K562 (cell line): ENCODE measurements around the gene NRXN3. TPM values are rescaled to one million over a fixed set of nuclear protein-coding genes. Genes with fewer than 3 reads are reported as not detected.

Experiments used
- ATAC-seq: fragments of 200-7000 bp; cut with Tn5 transposase; 3 replicates; pipeline ENCODE4 v1.9.1; 2020; ENCODE audit warnings: moderate library complexity
- BruUV-seq: library from RNA; stranded (reverse); fragments of 400-500 nt; replicated peaks from 2 replicates; lab custom pipeline; 2021; lab: Mats Ljungman, UMichigan
- CTCF ChIA-PET: fragments of 300-600 bp; formaldehyde crosslinking; extraction: SDS; loops from one replicate; lab custom pipeline; 2021; ENCODE audit warnings: low intra/inter-chr PET ratio; lab: Yijun Ruan, JAX
- POLR2A ChIA-PET: fragments of 300-600, 350-650 bp; sonication (Branson Sonifier 250); formaldehyde crosslinking; extraction: SDS; loops from one replicate; lab custom pipeline; 2021; ENCODE audit warnings: antibody characterized with exemption, inconsistent platforms; lab: Yijun Ruan, JAX
- DNase-seq, 4 experiments: peaks; one replicate each; pipeline versions ENCODE4 v3.0.0 to v3.0.0-alpha.2; 2011 to 2018; ENCODE audit warnings: low spot score in 3 of 4, mixed read lengths in 3 of 4; ENCODE audit errors: extremely low read depth in 1 of 4
- FAIRE-seq: peaks from 2 replicates; lab custom pipeline; 2011; peaks lifted over from hg19 to GRCh38; lab: Jason Lieb, UNC
- H2AFZ ChIP-seq: 2 replicates; pipeline ENCODE4 v1.6.0; 2011; ENCODE audit warnings: low read depth, low read length, control low read depth, inconsistent platforms
- H3K27ac ChIP-seq: fragments of 200-600 bp; 3 replicates; pipeline ENCODE4 v1.8.0; 2011; ENCODE audit warnings: low read depth, mild to moderate bottlenecking, control low read depth, inconsistent platforms, low read length, moderate library complexity, mixed read lengths; ENCODE audit errors: extremely low read depth
- H3K27me3 ChIP-seq, 2 experiments: fragments of 300-600 bp in 1 of 2; 2 replicates in 1 of 2; 3 replicates in 1 of 2; pipeline versions ENCODE4 v1.6.0 to v1.8.0; 2011; ENCODE audit warnings: inconsistent platforms in 2 of 2, low read length in 2 of 2, mild to moderate bottlenecking in 1 of 2, mixed read lengths in 1 of 2, moderate library complexity in 1 of 2; ENCODE audit not compliant: control insufficient read depth in 2 of 2, insufficient read depth in 2 of 2
- H3K36me3 ChIP-seq: fragments of 300-600 bp; 3 replicates; pipeline ENCODE4 v1.8.0; 2011; ENCODE audit warnings: mild to moderate bottlenecking, low read length, inconsistent platforms; ENCODE audit not compliant: control insufficient read depth, insufficient read depth
- H3K4me1 ChIP-seq, 2 experiments: fragments of 200-600 bp in 1 of 2; replicated peaks in 1 of 2; 2 replicates in 1 of 2; 3 replicates in 1 of 2; pipeline versions ENCODE4 v1.5.1 to v1.8.0; 2011; ENCODE audit warnings: inconsistent platforms in 2 of 2, low read length in 2 of 2, mild to moderate bottlenecking in 1 of 2, mixed read lengths in 1 of 2, moderate library complexity in 1 of 2; ENCODE audit not compliant: control insufficient read depth in 2 of 2, insufficient read depth in 2 of 2
- H3K4me2 ChIP-seq: 2 replicates; pipeline ENCODE4 v1.6.1; 2011; ENCODE audit warnings: low read length, control low read depth, inconsistent platforms, mixed read lengths; ENCODE audit not compliant: insufficient read depth
- H3K4me3 ChIP-seq: fragments of 200-600 bp; sonication (generic), shearing (Covaris generic); 2 replicates; pipeline ENCODE4 v1.5.1; 2016; ENCODE audit warnings: control low read depth, inconsistent platforms
- H3K79me2 ChIP-seq: fragments of 200-600 bp; 3 replicates; pipeline ENCODE4 v1.8.0; 2011; ENCODE audit warnings: low read length, inconsistent platforms; ENCODE audit not compliant: control insufficient read depth, insufficient read depth
- H3K9ac ChIP-seq, 2 experiments: 2 replicates each; pipeline versions ENCODE4 v1.6.0 to v1.6.1; 2011; ENCODE audit warnings: low read depth in 2 of 2, low read length in 2 of 2, control low read depth in 1 of 2, inconsistent platforms in 1 of 2, mild to moderate bottlenecking in 1 of 2, mixed read lengths in 1 of 2; ENCODE audit not compliant: insufficient read depth in 1 of 2
- H3K9me1 ChIP-seq: one replicate; pipeline ENCODE4 v1.6.0; 2011; ENCODE audit warnings: inconsistent platforms, mild to moderate bottlenecking, low read length, moderate library complexity; ENCODE audit not compliant: control insufficient read depth, insufficient read depth
- H3K9me3 ChIP-seq: replicated peaks from 2 replicates; pipeline ENCODE4 v1.5.1; 2011; ENCODE audit warnings: low read depth, low read length, inconsistent platforms; ENCODE audit not compliant: control insufficient read depth, insufficient read depth
- H4K20me1 ChIP-seq: replicated peaks from 2 replicates; pipeline ENCODE4 v1.6.1; 2011; ENCODE audit warnings: low read length, inconsistent platforms, mixed read lengths; ENCODE audit not compliant: control insufficient read depth, insufficient read depth
- BHLHE40 ChIP-seq: IDR thresholded peaks from 2 replicates; pipeline ENCODE4 v1.6.1; 2011; ENCODE audit warnings: low read length, improper control_type of control experiment
- CAMTA2 ChIP-seq: fragments of 250-450 bp; sonication (Bioruptor Pico); conservative IDR thresholded peaks from 2 replicates; pipeline ENCODE4 v1.5.1; 2022
- CEBPG ChIP-seq, 3 experiments: fragments of 200-800 bp in 1 of 3; sonication (Bioruptor generic) in 1 of 3; sonication (generic) in 1 of 3; formaldehyde crosslinking in 1 of 3; IDR thresholded peaks in 2 of 3; conservative IDR thresholded peaks in 1 of 3; 2 replicates each; pipeline versions ENCODE4 v1.6.1 to v1.8.0; 2016 to 2022; ENCODE audit warnings: missing compliant biosample characterization in 2 of 3, missing genetic modification characterization in 2 of 3, mild to moderate bottlenecking in 1 of 3, missing genetic modification reagents in 1 of 3
- CHCHD3 ChIP-seq: fragments of 250-450 bp; sonication (Bioruptor Pico); IDR thresholded peaks from 2 replicates; pipeline ENCODE4 v2.1.2; 2022; ENCODE audit warnings: mild to moderate bottlenecking
- CREM ChIP-seq: IDR thresholded peaks from 2 replicates; pipeline ENCODE4 v1.6.1; 2014; ENCODE audit warnings: antibody characterized with exemption, low read depth
- ETV1 ChIP-seq: fragments of 450-650 bp; conservative IDR thresholded peaks from 2 replicates; pipeline ENCODE4 v1.6.1; 2016; ENCODE audit warnings: missing genetic modification characterization, control low read depth, low read depth, missing compliant biosample characterization
- GTF2F1 ChIP-seq: IDR thresholded peaks from 2 replicates; pipeline ENCODE4 v1.6.1; 2011; ENCODE audit warnings: low read depth, low read length, improper control_type of control experiment
- HMGN3 ChIP-seq: IDR thresholded peaks from 2 replicates; pipeline ENCODE4 v1.6.1; 2011; ENCODE audit warnings: borderline replicate concordance, low read depth, mild to moderate bottlenecking, mixed read lengths, low read length; ENCODE audit not compliant: insufficient read length; ENCODE audit errors: extremely low read depth
- LEF1 ChIP-seq: fragments of 450-650 bp; IDR thresholded peaks from 2 replicates; pipeline ENCODE4 v1.6.1; 2016; ENCODE audit warnings: mild to moderate bottlenecking
- PRMT5 ChIP-seq: sonication (generic); formaldehyde crosslinking; IDR thresholded peaks from 2 replicates; pipeline ENCODE4 v1.5.0; 2020; ENCODE audit warnings: missing genetic modification reagents
- SP1 ChIP-seq: sonication (generic); formaldehyde crosslinking; IDR thresholded peaks from 2 replicates; pipeline ENCODE4 v1.8.1; 2022; ENCODE audit warnings: mild to moderate bottlenecking, missing genetic modification reagents
- TAL1 ChIP-seq: fragments of 450-650 bp; IDR thresholded peaks from 2 replicates; pipeline ENCODE4 v1.6.1; 2016; ENCODE audit warnings: mild to moderate bottlenecking
- TEAD4 ChIP-seq, 2 experiments: sonication (generic) in 1 of 2; formaldehyde crosslinking in 1 of 2; IDR thresholded peaks; 2 replicates each; pipeline versions ENCODE4 v1.6.1 to v1.8.0; 2012 to 2022; ENCODE audit warnings: borderline replicate concordance in 1 of 2, inconsistent platforms in 1 of 2, low read length in 1 of 2, mild to moderate bottlenecking in 1 of 2, missing genetic modification reagents in 1 of 2
- ZC3H11A ChIP-seq: IDR thresholded peaks from 2 replicates; pipeline ENCODE4 v1.6.1; 2012; ENCODE audit warnings: low read depth, low read length, improper control_type of control experiment
- ZKSCAN3 ChIP-seq: fragments of 250-450 bp; sonication (Bioruptor Pico); IDR thresholded peaks from 2 replicates; pipeline ENCODE4 v1.4.0; 2020
- ZNF134 ChIP-seq: fragments of 250-450 bp; sonication (Bioruptor Pico); conservative IDR thresholded peaks from 2 replicates; pipeline ENCODE4 v1.4.0; 2020
- ZNF316 ChIP-seq: fragments of 450-650 bp; IDR thresholded peaks from 2 replicates; pipeline ENCODE4 v1.6.1; 2016
- ZNF696 ChIP-seq: fragments of 250-450 bp; sonication (Bioruptor Pico); conservative IDR thresholded peaks from 2 replicates; pipeline ENCODE4 v1.4.0; 2020; ENCODE audit warnings: mild to moderate bottlenecking, moderate library complexity
- WGBS: fragments of 100-300 bp; shearing (Covaris generic); methylation state at CpG from one replicate; pipeline ENCODE4 v1.1.6; 2016; ENCODE audit warnings: low coverage, mixed read lengths; ENCODE audit not compliant: insufficient coverage; ENCODE audit errors: missing lambda C conversion rate; 5-methylcytosine and 5-hydroxymethylcytosine counted together
- in situ Hi-C: fragments of 300-500 bp; cut with MboI; formaldehyde crosslinking; loops from 4 replicates; pipeline ENCODE4 v1.15.0; 2018; ENCODE audit warnings: inconsistent platforms, mixed read lengths
- intact Hi-C: fragments of 100-400 bp; cut with micrococcal nuclease; formaldehyde crosslinking; loops from 2 replicates; pipeline ENCODE4 v1.14.2; 2022
- polyA plus RNA-seq, 8 experiments: library from polyadenylated mRNA; depleted of rRNA in 4 of 8; stranded (reverse) in 5 of 8; unstranded in 3 of 8; fragments of >200 nt; fragmentation: Nextera tagmentation in 2 of 8; fragmentation: Illumina TruSeq in 1 of 8; extraction: Ambion mirVana in 2 of 8; extraction: Trizol in 1 of 8; gene quantifications; 2 replicates each; pipeline versions ENCODE4 v1.2.1 to v1.2.3, GENCODE V29; 2011 to 2014; ENCODE audit warnings: inconsistent platforms in 1 of 8, missing spikeins in 1 of 8
- total RNA-seq, 7 experiments: library from RNA; depleted of rRNA in 6 of 7; stranded (reverse); fragments of >200 nt in 6 of 7; fragmentation: Illumina TruSeq in 2 of 7; extraction: Trizol in 2 of 7; gene quantifications; 2 replicates each; pipeline versions ENCODE4 v1.2.1 to v1.2.3, GENCODE V29; 2011 to 2021; ENCODE audit warnings: low replicate concordance in 1 of 7
- TF ChIP-seq, protein P1 (sequence below): fragments of 200-800 bp; sonication (Bioruptor generic); IDR thresholded peaks from 2 replicates; pipeline ENCODE4 v1.6.1; 2017; ENCODE audit warnings: missing genetic modification characterization, missing compliant biosample characterization
- TF ChIP-seq, protein P2 (sequence below): IDR thresholded peaks from 2 replicates; pipeline ENCODE4 v1.6.1; 2016; ENCODE audit warnings: missing genetic modification characterization, missing compliant biosample characterization
- TF ChIP-seq, protein P3 (sequence below): fragments of 450-650 bp; formaldehyde crosslinking; IDR thresholded peaks from 2 replicates; pipeline ENCODE4 v1.4.0; 2022; ENCODE audit warnings: missing genetic modification characterization

The NRXN3 gene
- total and polyA plus RNA-seq, 9 of the 15 experiments (the other 6 are each of a cell fraction or from before 2014, with no cell fraction given): 0.09 TPM; not detected in 8

DNA sequence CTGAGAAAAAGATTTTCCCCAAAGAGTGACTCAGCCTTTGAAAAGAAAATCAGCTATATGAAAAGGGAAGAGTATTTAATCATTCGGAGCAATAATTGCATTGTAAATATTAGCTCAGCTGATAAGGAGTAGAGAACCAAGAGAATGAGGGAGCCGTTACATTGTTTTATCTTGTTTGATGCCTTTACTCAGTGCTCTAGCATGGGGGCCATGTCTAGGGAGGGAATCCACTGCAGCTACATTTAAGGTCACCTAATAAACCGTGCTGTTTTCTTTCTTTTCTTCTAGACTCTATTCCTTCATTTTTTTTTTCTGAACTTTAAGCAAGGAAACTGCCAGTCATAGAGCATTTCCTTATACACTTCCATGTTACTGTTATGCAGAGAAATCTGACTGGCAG, 1594.2 kb downstream of the NRXN3 start (continued):
- TF ChIP-seq HMGN3 (no peak), CAMTA2 (CRISPR knock-in tag) (no peak), CHCHD3 (CRISPR knock-in tag) (no peak), ZC3H11A (no peak), ETV1 (tag) (no peak), TAL1 (no peak), ZKSCAN3 (no peak), SP1 (no peak), PRMT5 (CRISPR knock-in tag) (no peak), LEF1 (no peak), ZNF316 (no peak)
- TF ChIP-seq, protein P1, sequence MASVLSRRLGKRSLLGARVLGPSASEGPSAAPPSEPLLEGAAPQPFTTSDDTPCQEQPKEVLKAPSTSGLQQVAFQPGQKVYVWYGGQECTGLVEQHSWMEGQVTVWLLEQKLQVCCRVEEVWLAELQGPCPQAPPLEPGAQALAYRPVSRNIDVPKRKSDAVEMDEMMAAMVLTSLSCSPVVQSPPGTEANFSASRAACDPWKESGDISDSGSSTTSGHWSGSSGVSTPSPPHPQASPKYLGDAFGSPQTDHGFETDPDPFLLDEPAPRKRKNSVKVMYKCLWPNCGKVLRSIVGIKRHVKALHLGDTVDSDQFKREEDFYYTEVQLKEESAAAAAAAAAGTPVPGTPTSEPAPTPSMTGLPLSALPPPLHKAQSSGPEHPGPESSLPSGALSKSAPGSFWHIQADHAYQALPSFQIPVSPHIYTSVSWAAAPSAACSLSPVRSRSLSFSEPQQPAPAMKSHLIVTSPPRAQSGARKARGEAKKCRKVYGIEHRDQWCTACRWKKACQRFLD: no peak

DNA sequence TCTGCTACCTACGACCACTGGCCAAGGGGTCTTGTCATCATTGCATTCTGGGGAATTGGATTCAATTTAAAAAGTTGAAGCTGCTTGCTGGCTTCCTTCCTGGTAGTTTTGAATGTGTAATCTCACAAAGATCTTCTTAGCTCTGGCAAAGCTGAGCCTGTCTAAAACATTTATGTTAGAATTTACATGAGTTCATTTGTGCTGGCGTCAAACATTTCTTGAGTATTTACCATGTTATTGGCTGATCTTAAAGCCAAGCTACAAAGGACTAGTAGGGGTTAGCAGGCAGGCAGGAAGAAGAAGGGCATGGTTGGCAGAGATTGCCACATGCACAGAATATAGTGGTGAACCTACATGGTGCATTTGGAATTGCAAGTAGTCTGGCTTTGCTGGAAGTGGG, 1596.3 kb downstream of the NRXN3 start:
- Histone ChIP-seq H3K27ac (no peak overlapping the region), H3K4me1 (no peaks in the 10 kb centered on the region), H4K20me1 (no peaks in the 10 kb centered on the region), H3K36me3 (no peaks in the 10 kb centered on the region), H3K9ac (no peak overlapping the region), H3K27me3 (no peaks in the 10 kb centered on the region), H3K4me2 (no peak overlapping the region), H3K4me3 (no peak overlapping the region), H3K9me1 (no peaks in the 10 kb centered on the region), H3K79me2 (no peaks in the 10 kb centered on the region), H3K9me3 (no peaks in the 10 kb centered on the region), H2AFZ (no peak overlapping the region)
- FAIRE-seq: no peak
- no peak for ATAC-seq
- DNase-seq: no peak
- ChIA-PET CTCF (no interaction called here), POLR2A (no interaction called here)
- no TSS peak for BruUV-seq
- in situ Hi-C loops (no loop called here), intact Hi-C loops (no loop called here)
- WGBS: 0% methylated on average over 2 of the region's 2 CpGs
- TF ChIP-seq ZNF134 (CRISPR knock-in tag): no peak
- TF ChIP-seq CREM: no peak
- TF ChIP-seq, protein P2, sequence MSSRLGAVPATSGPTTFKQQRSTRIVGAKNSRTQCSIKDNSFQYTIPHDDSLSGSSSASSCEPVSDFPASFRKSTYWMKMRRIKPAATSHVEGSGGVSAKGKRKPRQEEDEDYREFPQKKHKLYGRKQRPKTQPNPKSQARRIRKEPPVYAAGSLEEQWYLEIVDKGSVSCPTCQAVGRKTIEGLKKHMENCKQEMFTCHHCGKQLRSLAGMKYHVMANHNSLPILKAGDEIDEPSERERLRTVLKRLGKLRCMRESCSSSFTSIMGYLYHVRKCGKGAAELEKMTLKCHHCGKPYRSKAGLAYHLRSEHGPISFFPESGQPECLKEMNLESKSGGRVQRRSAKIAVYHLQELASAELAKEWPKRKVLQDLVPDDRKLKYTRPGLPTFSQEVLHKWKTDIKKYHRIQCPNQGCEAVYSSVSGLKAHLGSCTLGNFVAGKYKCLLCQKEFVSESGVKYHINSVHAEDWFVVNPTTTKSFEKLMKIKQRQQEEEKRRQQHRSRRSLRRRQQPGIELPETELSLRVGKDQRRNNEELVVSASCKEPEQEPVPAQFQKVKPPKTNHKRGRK (tag): no peak
- no peak for TF ChIP-seq TEAD4 (IDR thresholded peaks at IDR 0.05; ENCODE audit: low read length)
- no peak for TF ChIP-seq TEAD4 (CRISPR knock-in tag; IDR thresholded peaks at IDR 0.05; ENCODE audit: borderline replicate concordance)
- TF ChIP-seq, protein P3, sequence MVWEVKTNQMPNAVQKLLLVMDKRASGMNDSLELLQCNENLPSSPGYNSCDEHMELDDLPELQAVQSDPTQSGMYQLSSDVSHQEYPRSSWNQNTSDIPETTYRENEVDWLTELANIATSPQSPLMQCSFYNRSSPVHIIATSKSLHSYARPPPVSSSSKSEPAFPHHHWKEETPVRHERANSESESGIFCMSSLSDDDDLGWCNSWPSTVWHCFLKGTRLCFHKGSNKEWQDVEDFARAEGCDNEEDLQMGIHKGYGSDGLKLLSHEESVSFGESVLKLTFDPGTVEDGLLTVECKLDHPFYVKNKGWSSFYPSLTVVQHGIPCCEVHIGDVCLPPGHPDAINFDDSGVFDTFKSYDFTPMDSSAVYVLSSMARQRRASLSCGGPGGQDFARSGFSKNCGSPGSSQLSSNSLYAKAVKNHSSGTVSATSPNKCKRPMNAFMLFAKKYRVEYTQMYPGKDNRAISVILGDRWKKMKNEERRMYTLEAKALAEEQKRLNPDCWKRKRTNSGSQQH (CRISPR knock-in tag): no peak
- TF ChIP-seq GTF2F1: no peak
- no peak for TF ChIP-seq CEBPG (CRISPR knock-in tag; IDR thresholded peaks at IDR 0.05)
- TF ChIP-seq CEBPG (tag; conservative IDR thresholded peaks at IDR 0.05 in 1 of 2, IDR thresholded peaks at IDR 0.05 in 1 of 2): no peak
- TF ChIP-seq BHLHE40: no peak
- no peak for TF ChIP-seq ZNF696 (CRISPR knock-in tag)
